GM06990 (cell line): ENCODE results near the gene AFF2.

ENCODE experiments used
- DNase-seq: peaks from one replicate; pipeline ENCODE4 v3.0.0-alpha.2; 2011; ENCODE audit not compliant: insufficient read length; ENCODE audit errors: extremely low read depth
- H3K27me3 ChIP-seq: replicated peaks from 2 replicates; pipeline ENCODE4 v1.6.0; 2011; ENCODE audit warnings: low read length; ENCODE audit not compliant: control insufficient read depth, insufficient read depth
- H3K36me3 ChIP-seq: 2 replicates; pipeline ENCODE4 v1.5.1; 2011; ENCODE audit warnings: low read length; ENCODE audit not compliant: control insufficient read depth, insufficient read depth
- H3K4me3 ChIP-seq: replicated peaks from 2 replicates; pipeline ENCODE4 v1.5.1; 2011; ENCODE audit warnings: low read depth, mild to moderate bottlenecking, control low read depth, low read length
- TF ChIP-seq, protein P1 (sequence below): IDR thresholded peaks from 2 replicates; pipeline ENCODE4 v1.5.1; 2011; ENCODE audit warnings: low read length, control low read depth, mild to moderate bottlenecking, inconsistent platforms; ENCODE audit not compliant: insufficient read depth, poor library complexity, severe bottlenecking

Gene AFF2

DNA sequence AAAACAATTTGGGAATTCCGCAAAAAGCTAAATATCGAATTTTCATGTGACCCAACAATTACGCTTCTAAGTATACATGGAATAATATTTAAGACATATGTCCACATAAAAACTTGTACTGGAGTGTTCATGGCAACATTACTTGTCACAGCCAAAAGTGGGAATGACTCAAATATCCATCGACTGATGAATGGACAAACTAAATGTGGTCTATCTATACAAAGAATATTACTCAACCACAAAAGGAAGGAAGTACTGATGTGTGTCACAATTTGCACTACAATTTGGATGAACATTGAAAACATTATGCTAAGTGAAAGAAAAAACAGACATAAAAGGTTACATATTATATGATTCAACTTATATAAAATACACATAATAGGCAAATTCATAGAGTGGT, 71.9 kb downstream of the AFF2 start:
- Histone ChIP-seq H3K27me3 (no peaks in the 10 kb centered on the region), H3K36me3 (no peaks in the 10 kb centered on the region), H3K4me3 (no peak overlapping the region)
- TF ChIP-seq, protein P1, sequence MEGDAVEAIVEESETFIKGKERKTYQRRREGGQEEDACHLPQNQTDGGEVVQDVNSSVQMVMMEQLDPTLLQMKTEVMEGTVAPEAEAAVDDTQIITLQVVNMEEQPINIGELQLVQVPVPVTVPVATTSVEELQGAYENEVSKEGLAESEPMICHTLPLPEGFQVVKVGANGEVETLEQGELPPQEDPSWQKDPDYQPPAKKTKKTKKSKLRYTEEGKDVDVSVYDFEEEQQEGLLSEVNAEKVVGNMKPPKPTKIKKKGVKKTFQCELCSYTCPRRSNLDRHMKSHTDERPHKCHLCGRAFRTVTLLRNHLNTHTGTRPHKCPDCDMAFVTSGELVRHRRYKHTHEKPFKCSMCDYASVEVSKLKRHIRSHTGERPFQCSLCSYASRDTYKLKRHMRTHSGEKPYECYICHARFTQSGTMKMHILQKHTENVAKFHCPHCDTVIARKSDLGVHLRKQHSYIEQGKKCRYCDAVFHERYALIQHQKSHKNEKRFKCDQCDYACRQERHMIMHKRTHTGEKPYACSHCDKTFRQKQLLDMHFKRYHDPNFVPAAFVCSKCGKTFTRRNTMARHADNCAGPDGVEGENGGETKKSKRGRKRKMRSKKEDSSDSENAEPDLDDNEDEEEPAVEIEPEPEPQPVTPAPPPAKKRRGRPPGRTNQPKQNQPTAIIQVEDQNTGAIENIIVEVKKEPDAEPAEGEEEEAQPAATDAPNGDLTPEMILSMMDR = no peak
- DNase-seq = no peak

DNA sequence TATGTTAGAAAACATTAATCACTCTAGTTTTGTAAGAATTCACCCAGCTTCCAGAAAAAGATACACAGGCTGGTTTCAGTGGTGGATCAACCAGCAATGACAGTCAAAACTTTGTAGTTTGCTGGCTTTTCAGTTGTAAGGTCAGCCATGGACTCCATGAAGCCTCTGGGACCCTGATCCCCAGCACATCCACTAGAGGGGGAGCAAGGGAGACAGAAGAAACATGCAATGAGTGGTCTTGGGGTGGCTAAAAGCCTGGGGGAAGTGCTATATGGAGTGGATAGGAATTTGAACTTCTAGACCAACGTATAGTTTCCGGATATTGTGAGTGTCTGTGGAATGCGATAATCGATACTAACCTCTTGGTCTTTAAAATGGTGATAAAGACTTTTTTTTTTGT, 72.7 kb downstream of the AFF2 start:
- TF ChIP-seq, protein P1 = no peak
- H3K4me3 ChIP-seq = no peak overlapping the region
- DNase-seq = no peak

DNA sequence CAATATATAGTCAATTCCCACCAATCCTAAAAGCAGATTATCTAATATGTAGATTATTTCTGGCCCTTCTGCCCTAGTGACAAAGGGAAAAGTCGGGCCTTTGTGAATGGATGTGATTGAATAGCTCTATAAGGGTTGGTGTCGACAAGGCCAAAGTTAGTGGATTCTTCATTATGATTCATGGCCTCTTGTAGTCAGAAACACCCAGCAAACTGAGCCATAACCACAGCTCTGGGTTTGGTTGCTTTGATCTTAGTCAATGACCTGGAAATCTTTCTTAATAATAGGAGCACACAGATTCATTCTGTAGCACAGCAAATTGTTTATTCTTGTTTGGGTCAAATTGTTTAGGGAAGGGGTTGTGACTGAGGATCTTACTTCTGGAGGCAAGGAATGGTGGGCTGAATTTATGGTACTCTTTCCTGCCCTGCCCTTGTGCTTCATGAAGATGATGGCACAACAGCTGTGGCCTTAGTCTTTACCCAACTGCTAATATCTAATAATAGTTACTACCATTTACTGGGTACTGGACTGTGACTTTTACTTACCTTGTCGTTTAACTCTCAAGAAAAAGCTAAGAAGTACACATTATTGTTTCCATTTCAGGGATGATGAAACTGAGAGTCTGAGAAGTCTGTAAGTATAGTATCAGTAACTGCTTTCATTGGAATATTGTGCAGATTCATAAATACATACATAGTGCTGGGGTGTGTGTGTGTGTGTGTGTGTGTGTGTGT, 74.0 kb downstream of the AFF2 start:
- Histone ChIP-seq H3K4me3 (no peak overlapping the region), H3K36me3 (no peaks in the 10 kb centered on the region), H3K27me3 (no peaks in the 10 kb centered on the region)
- TF ChIP-seq, protein P1 = no peak
- DNase-seq = no peak

More for the DNA sequence above, 72.7 kb downstream of the AFF2 start:
- Histone ChIP-seq H3K36me3 (no peaks in the 10 kb centered on the region), H3K27me3 (no peaks in the 10 kb centered on the region)

DNA sequence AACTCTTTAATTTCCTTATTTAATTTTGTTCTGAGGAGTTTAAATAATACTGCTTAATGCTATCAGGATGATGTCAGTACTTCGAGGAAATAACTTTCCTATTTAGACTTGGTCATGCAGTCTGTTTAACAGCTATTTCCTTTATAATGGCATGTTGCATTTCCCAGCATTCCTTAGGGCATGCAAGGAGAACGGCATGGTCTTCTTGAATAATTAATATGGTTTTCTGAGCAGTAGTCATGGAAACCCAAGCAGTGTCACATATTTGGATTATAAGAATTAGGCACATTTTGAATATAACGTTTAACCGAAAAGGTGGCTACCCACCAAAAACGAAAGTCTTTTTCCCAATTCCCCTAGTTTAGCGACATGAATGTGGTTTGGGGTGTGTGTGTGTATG, 76.0 kb downstream of the AFF2 start:
- Histone ChIP-seq H3K27me3 (no peaks in the 10 kb centered on the region), H3K36me3 (no peaks in the 10 kb centered on the region), H3K4me3 (no peak overlapping the region)
- TF ChIP-seq, protein P1 = no peak
- DNase-seq = no peak

DNA sequence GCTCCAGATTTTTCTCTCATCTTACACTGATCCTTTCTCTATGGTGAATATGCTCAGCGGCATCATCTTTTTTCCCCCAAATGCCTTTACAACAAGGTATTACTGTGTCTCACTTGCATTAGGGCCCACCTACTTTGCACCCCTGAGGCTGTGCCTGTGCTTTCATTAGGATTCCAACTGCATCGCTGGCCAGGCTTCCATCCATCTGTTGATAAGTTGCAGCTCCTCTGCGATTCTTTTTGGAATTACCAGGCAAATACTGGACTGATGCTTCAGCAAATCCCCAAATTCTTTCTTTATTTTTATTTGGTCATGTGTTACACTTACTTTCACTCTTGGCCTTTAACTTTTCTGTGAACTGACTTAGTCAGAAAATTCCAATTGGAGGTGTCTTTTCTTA, 77.3 kb downstream of the AFF2 start:
- no peak for DNase-seq
- TF ChIP-seq, protein P1 = no peak
- Histone ChIP-seq H3K36me3 (no peaks in the 10 kb centered on the region), H3K4me3 (no peak overlapping the region), H3K27me3 (no peaks in the 10 kb centered on the region)

DNA sequence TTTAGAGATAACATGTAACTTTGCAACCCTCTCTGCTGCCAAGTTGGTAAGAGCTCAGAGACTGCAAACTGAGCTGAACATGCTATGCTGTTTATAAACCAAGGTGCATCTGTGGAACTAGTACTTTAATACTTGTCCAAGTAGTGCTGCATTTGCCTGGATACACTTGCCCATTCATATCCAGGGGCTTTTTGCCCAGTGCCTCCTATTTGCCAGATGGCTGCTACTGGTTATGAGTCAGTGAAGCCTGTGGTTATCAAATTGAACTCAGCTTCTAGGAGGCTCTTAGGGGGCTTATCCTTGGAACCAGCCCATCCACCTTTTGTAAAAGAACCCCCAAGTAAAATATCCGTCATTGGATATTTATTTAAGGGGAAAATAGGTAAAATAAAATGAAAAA, 79.6 kb downstream of the AFF2 start:
- H3K27me3 ChIP-seq = no peaks in the 10 kb centered on the region
- no peaks in the 10 kb centered on the region for H3K36me3 ChIP-seq
- no peak for DNase-seq
- no peak overlapping the region for H3K4me3 ChIP-seq
- TF ChIP-seq, protein P1 = no peak
